GM23338 (cell line): Measurements from ENCODE around the gene LCE1A. TPM values are rescaled to one million over a fixed set of nuclear protein-coding genes. Genes with fewer than 3 reads are reported as not detected.

Source experiments
- ATAC-seq: fragments of 200-7000 bp; cut with Tn5 transposase; 3 replicates; pipeline ENCODE4 v1.9.1; 2020
- DNase-seq: peaks from one replicate; pipeline ENCODE4 v3.0.0-alpha.2; 2015; ENCODE audit warnings: low spot score
- H2AFZ ChIP-seq: fragments of 200-600 bp; sonication (generic); 2 replicates; pipeline ENCODE4 v1.8.0; 2016; ENCODE audit warnings: antibody characterized with exemption, mild to moderate bottlenecking, moderate library complexity
- H3F3A ChIP-seq: fragments of 200-600 bp; sonication (generic); replicated peaks from 2 replicates; pipeline ENCODE4 v1.8.0; 2017; ENCODE audit warnings: antibody characterized with exemption, mixed run types, low read depth
- H3K27ac ChIP-seq: fragments of 200-600 bp; sonication (generic); 2 replicates; pipeline ENCODE4 v1.6.1; 2016; ENCODE audit warnings: low read depth
- H3K27me3 ChIP-seq: fragments of 200-600 bp; sonication (generic); 2 replicates; pipeline ENCODE4 v1.8.0; 2016; ENCODE audit warnings: mild to moderate bottlenecking, mixed run types, moderate library complexity; ENCODE audit not compliant: insufficient read depth
- H3K36me3 ChIP-seq: fragments of 200-600 bp; sonication (generic); 2 replicates; pipeline ENCODE4 v1.8.0; 2016; ENCODE audit warnings: mild to moderate bottlenecking; ENCODE audit not compliant: insufficient read depth
- H3K4me1 ChIP-seq: fragments of 200-600 bp; sonication (generic); 2 replicates; pipeline ENCODE4 v1.8.0; 2016; ENCODE audit warnings: mild to moderate bottlenecking, moderate library complexity; ENCODE audit not compliant: insufficient read depth
- H3K4me2 ChIP-seq: fragments of 200-600 bp; sonication (generic); 2 replicates; pipeline ENCODE4 v1.7.1; 2017; ENCODE audit warnings: mixed run types
- H3K4me3 ChIP-seq: fragments of 200-600 bp; sonication (generic); 2 replicates; pipeline ENCODE4 v1.6.1; 2016; ENCODE audit warnings: mixed run types
- H3K79me2 ChIP-seq: fragments of 200-600 bp; sonication (generic); replicated peaks from 2 replicates; pipeline ENCODE4 v1.8.0; 2017; ENCODE audit warnings: mild to moderate bottlenecking; ENCODE audit not compliant: insufficient read depth
- H3K9me2 ChIP-seq: fragments of 200-600 bp; sonication (generic); 2 replicates; pipeline ENCODE4 v1.8.0; 2017; ENCODE audit not compliant: insufficient read depth
- H4K20me1 ChIP-seq: fragments of 200-600 bp; sonication (generic); replicated peaks from 2 replicates; pipeline ENCODE4 v1.8.0; 2017; ENCODE audit warnings: mild to moderate bottlenecking; ENCODE audit not compliant: insufficient read depth
- H3K27ac Mint-ChIP-seq: 2 replicates; pipeline ENCODE4 v1.8.0; 2020; ENCODE audit warnings: inconsistent platforms, mild to moderate bottlenecking, moderate library complexity, mixed read lengths
- H3K27me3 Mint-ChIP-seq: 3 replicates; pipeline ENCODE4 v1.8.0; 2022; ENCODE audit warnings: low read depth, mild to moderate bottlenecking, moderate library complexity, mixed read lengths, inconsistent platforms; ENCODE audit not compliant: insufficient read depth, poor library complexity
- H3K36me3 Mint-ChIP-seq: 3 replicates; pipeline ENCODE4 v1.8.0; 2021; ENCODE audit warnings: low read depth, mild to moderate bottlenecking, inconsistent platforms, moderate library complexity, mixed read lengths
- H3K4me1 Mint-ChIP-seq: 3 replicates; pipeline ENCODE4 v1.8.0; 2020; ENCODE audit warnings: mild to moderate bottlenecking, inconsistent platforms, mixed read lengths
- H3K4me3 Mint-ChIP-seq: 3 replicates; pipeline ENCODE4 v1.8.0; 2021; ENCODE audit warnings: moderate library complexity, mild to moderate bottlenecking, inconsistent platforms, mixed read lengths
- H3K9me3 Mint-ChIP-seq: 3 replicates; pipeline ENCODE4 v1.8.0; 2020; ENCODE audit warnings: moderate library complexity, mild to moderate bottlenecking, inconsistent platforms, mixed read lengths
- CREB1 ChIP-seq: fragments of 250-450 bp; sonication (Bioruptor Pico); IDR thresholded peaks from 2 replicates; pipeline ENCODE4 v1.5.0; 2020; ENCODE audit warnings: low read depth, mild to moderate bottlenecking, moderate library complexity
- CTCF ChIP-seq, 2 experiments: fragments of 200-600 bp in 1 of 2; sonication (generic) in 1 of 2; conservative IDR thresholded peaks; 2 replicates each; pipeline versions ENCODE4 v1.5.1 to v1.6.1; 2016 to 2017; ENCODE audit warnings: antibody characterized with exemption in 2 of 2, low read depth in 2 of 2, mild to moderate bottlenecking in 2 of 2, moderate library complexity in 1 of 2
- ETS1 ChIP-seq: IDR thresholded peaks from 2 replicates; pipeline ENCODE4 v1.6.1; 2016; ENCODE audit warnings: antibody characterized with exemption
- EZH2 ChIP-seq: fragments of 200-600 bp; sonication (generic); IDR thresholded peaks from one replicate; pipeline ENCODE4 v1.8.0; 2017; ENCODE audit warnings: antibody characterized with exemption, mild to moderate bottlenecking, low read depth; ENCODE audit not compliant: unreplicated experiment
- JUNB ChIP-seq: IDR thresholded peaks from one replicate; pipeline ENCODE4 v1.6.1; 2016; ENCODE audit warnings: antibody characterized with exemption; ENCODE audit not compliant: unreplicated experiment
- NANOG ChIP-seq: IDR thresholded peaks from 2 replicates; pipeline ENCODE4 v1.6.1; 2016; ENCODE audit warnings: antibody characterized with exemption, borderline replicate concordance
- POLR2AphosphoS5 ChIP-seq: IDR thresholded peaks from 2 replicates; pipeline ENCODE4 v1.6.1; 2016; ENCODE audit warnings: antibody characterized with exemption, low read depth
- REST ChIP-seq: IDR thresholded peaks from one replicate; pipeline ENCODE4 v1.6.1; 2018; ENCODE audit warnings: antibody characterized with exemption; ENCODE audit not compliant: unreplicated experiment
- STAT1 ChIP-seq: IDR thresholded peaks from one replicate; pipeline ENCODE4 v1.6.1; 2016; ENCODE audit warnings: antibody characterized with exemption; ENCODE audit not compliant: unreplicated experiment
- ZNF114 ChIP-seq: fragments of 250-450 bp; sonication (Bioruptor Pico); IDR thresholded peaks from 2 replicates; pipeline ENCODE4 v1.5.0; 2020; ENCODE audit warnings: mild to moderate bottlenecking, moderate library complexity
- ZNF331 ChIP-seq: fragments of 250-450 bp; sonication (Bioruptor Pico); IDR thresholded peaks from 2 replicates; pipeline ENCODE4 v1.5.0; 2020; ENCODE audit warnings: low read depth, mild to moderate bottlenecking, moderate library complexity
- polyA plus RNA-seq: library from polyadenylated mRNA; unstranded; fragments of >200 nt; fragmentation: Nextera tagmentation; extraction: Ambion mirVana; gene quantifications from 2 replicates; pipeline ENCODE4 v1.2.1, GENCODE V29; 2016
- total RNA-seq: library from RNA; depleted of rRNA; stranded (reverse); fragments of >200 nt; shearing (Covaris generic); gene quantifications from 2 replicates; pipeline ENCODE4 v1.2.3, GENCODE V29; 2014

LCE1A gene
- total and polyA plus RNA-seq, 2 experiments from 2014 or later = not detected

GRCh38 chr1:152864443-152864842, 37.2 kb downstream of the LCE1A start:
- no peaks in the 10 kb centered on the region for H3K27me3 ChIP-seq
- H3K27ac ChIP-seq = no peak overlapping the region
- no peak for ATAC-seq
- TF ChIP-seq STAT1 (no peak), ZNF331 (CRISPR knock-in tag) (no peak), JUNB (no peak), REST (no peak), CREB1 (CRISPR knock-in tag) (no peak), ETS1 (no peak), CTCF (conservative IDR thresholded peaks at IDR 0.05; ENCODE audit: low read depth in 2 of 2) (no peak), POLR2AphosphoS5 (no peak), NANOG (no peak)
- H2AFZ ChIP-seq = no peak overlapping the region
- no peaks in the 10 kb centered on the region for H3K4me1 ChIP-seq
- no peaks in the 10 kb centered on the region for H3K9me3 Mint-ChIP-seq
- no peak overlapping the region for H3K4me3 Mint-ChIP-seq
- peaks cover 12% of the 10 kb centered on the region for H3K9me2 ChIP-seq
- no peak for DNase-seq
- H3K4me1 Mint-ChIP-seq = peaks cover 3% of the 10 kb centered on the region; the same call in 1 of the 3 replicates
- no peaks in the 10 kb centered on the region for H3K36me3 ChIP-seq
- no peaks in the 10 kb centered on the region for H3K36me3 Mint-ChIP-seq
- H3K79me2 ChIP-seq = no peaks in the 10 kb centered on the region
- no peak overlapping the region for H3K4me2 ChIP-seq
- no peak overlapping the region for H3K4me3 ChIP-seq
- no peak overlapping the region for H3K27ac Mint-ChIP-seq
- H3F3A ChIP-seq = no peaks in the 10 kb centered on the region
- no peaks in the 10 kb centered on the region for H3K27me3 Mint-ChIP-seq
- no peaks in the 10 kb centered on the region for H4K20me1 ChIP-seq

GRCh38 chr1:152866321-152866720, 39.0 kb downstream of the LCE1A start:
- Histone ChIP-seq H3F3A (no peaks in the 10 kb centered on the region), H3K4me2 (no peak overlapping the region), H4K20me1 (no peaks in the 10 kb centered on the region), H3K4me3 (no peak overlapping the region), H2AFZ (no peak overlapping the region), H3K36me3 (no peaks in the 10 kb centered on the region), H3K27me3 (no peaks in the 10 kb centered on the region), H3K27ac (no peak overlapping the region), H3K79me2 (no peaks in the 10 kb centered on the region), H3K4me1 (no peaks in the 10 kb centered on the region), H3K9me2 (peaks cover 8% of the 10 kb centered on the region; the same call in 1 of the 2 replicates)
- Mint-ChIP-seq H3K9me3 (no peaks in the 10 kb centered on the region), H3K27ac (no peak overlapping the region), H3K36me3 (no peaks in the 10 kb centered on the region), H3K4me1 (peaks cover 3% of the 10 kb centered on the region; the same call in 1 of the 3 replicates), H3K4me3 (no peak overlapping the region), H3K27me3 (no peaks in the 10 kb centered on the region)
- DNase-seq = no peak
- ATAC-seq = no peak
- no peak for TF ChIP-seq REST
- TF ChIP-seq ZNF114 (CRISPR knock-in tag) = no peak
- no peak for TF ChIP-seq CTCF (conservative IDR thresholded peaks at IDR 0.05; ENCODE audit: low read depth in 2 of 2)
- TF ChIP-seq NANOG = no peak
- TF ChIP-seq JUNB = no peak
- no peak for TF ChIP-seq ZNF331 (CRISPR knock-in tag)
- no peak for TF ChIP-seq EZH2
- TF ChIP-seq STAT1 = no peak
